Inflammatory macrophage (primary cell): ENCODE data around the gene ESYT3.

Experiments used
- DNase-seq, 2 donors: peaks; one replicate each; pipeline ENCODE4 v3.0.0-alpha.2; 2020 to 2022
- total RNA-seq, 18 experiments: gene quantifications; one replicate each; lab custom pipeline; 2026; ENCODE audit warnings: mixed read lengths in 6 of 18, inconsistent platforms in 2 of 18; lab: John Stamatoyannopoulos, UW

ESYT3 gene
- total RNA-seq: 0.68 to 7.9 (median 1.6) reads per million in 18 experiments

GRCh38 chr3:138434276-138434874 is at the start of gene ESYT3:
TSS of gene ESYT3 (plus strand) at chr3:138434616. CDS start at chr3:138434799, 183 bp downstream.
- peak; percentile 52 to 67 for DNase-seq

GRCh38 chr3:138384976-138385375 is 49.4 kb upstream of the ESYT3 start:
- peak; percentile 71 to 80 for DNase-seq

GRCh38 chr3:138389144-138389601 is 45.2 kb upstream of the ESYT3 start:
- DNase-seq: no peak

GRCh38 chr3:138389841-138390581 is 44.4 kb upstream of the ESYT3 start:
- DNase-seq: no peak

- DNase-seq: no peak
Measured at GRCh38 chr3:138390582-138390932, 43.9 kb upstream of the ESYT3 start.

- DNase-seq: no peak
Measured at GRCh38 chr3:138394156-138394555, 40.3 kb upstream of the ESYT3 start.

GRCh38 chr3:138394686-138395085 is 39.7 kb upstream of the ESYT3 start:
- DNase-seq: peak; percentile 35 to 66

- no peak for DNase-seq
Measured at GRCh38 chr3:138395865-138396751, 38.3 kb upstream of the ESYT3 start.

GRCh38 chr3:138396752-138397410 is 37.5 kb upstream of the ESYT3 start:
- DNase-seq: no peak

GRCh38 chr3:138397983-138398382 is 36.4 kb upstream of the ESYT3 start:
- DNase-seq: no peak

- no peak for DNase-seq
Measured at GRCh38 chr3:138398791-138399575, 35.4 kb upstream of the ESYT3 start.

GRCh38 chr3:138399766-138400165 is 34.6 kb upstream of the ESYT3 start:
- DNase-seq: no peak

- no peak for DNase-seq
Measured at GRCh38 chr3:138400651-138401070, 33.8 kb upstream of the ESYT3 start.

- DNase-seq: no peak
Measured at GRCh38 chr3:138401834-138402233, 32.6 kb upstream of the ESYT3 start.

- no peak for DNase-seq
Measured at GRCh38 chr3:138404121-138404520, 30.3 kb upstream of the ESYT3 start.

GRCh38 chr3:138405001-138405400 is 29.4 kb upstream of the ESYT3 start:
- DNase-seq: no peak

- DNase-seq: no peak
Measured at GRCh38 chr3:138405486-138405885, 28.9 kb upstream of the ESYT3 start.

GRCh38 chr3:138406606-138407005 is 27.8 kb upstream of the ESYT3 start:
- no peak for DNase-seq

GRCh38 chr3:138407236-138407907 is 27.0 kb upstream of the ESYT3 start:
- no peak for DNase-seq

- peak; percentile 75 to 91 for DNase-seq
Measured at GRCh38 chr3:138408751-138409570, 25.5 kb upstream of the ESYT3 start.
